Vagina (tissue), 2 donors: Measurements from ENCODE around the gene PIAS1. TPM values are rescaled to one million over a fixed set of nuclear protein-coding genes. Genes with fewer than 3 reads are reported as not detected.

Source experiments
- DNase-seq, 2 donors: peaks; one replicate each; pipeline ENCODE4 v3.0.0-alpha.2; 2017; ENCODE audit errors: extremely low spot score in 2 of 2
- H3K27ac ChIP-seq: fragments of 200-600 bp; sonication (generic); one replicate; pipeline ENCODE4 v1.5.1; 2019
- H3K27me3 ChIP-seq: fragments of 200-600 bp; sonication (generic); one replicate; pipeline ENCODE4 v1.5.1; 2019
- H3K36me3 ChIP-seq, 2 donors: fragments of 200-600 bp; sonication (generic); one replicate each; pipeline ENCODE4 v1.5.1; 2017 to 2019
- H3K4me1 ChIP-seq: fragments of 200-600 bp; sonication (generic); one replicate; pipeline ENCODE4 v1.5.1; 2019
- H3K4me3 ChIP-seq, 2 donors: fragments of 200-600 bp; sonication (generic); 1 replicate in 1 of 2; 2 replicates in 1 of 2; pipeline ENCODE4 v1.5.1; 2016 to 2019
- H3K9me3 ChIP-seq: fragments of 200-600 bp; sonication (generic); one replicate; pipeline ENCODE4 v1.5.1; 2019
- CTCF ChIP-seq, 3 experiments: fragments of 450-650 bp in 2 of 3; fragments of 200-600 bp in 1 of 3; sonication (generic) in 1 of 3; IDR thresholded peaks; one replicate each; pipeline ENCODE4 v1.5.1; 2017 to 2019; ENCODE audit warnings: antibody characterized with exemption in 3 of 3, mild to moderate bottlenecking in 2 of 3, moderate library complexity in 2 of 3
- POLR2A ChIP-seq, 2 donors: fragments of 450-650 bp; IDR thresholded peaks; one replicate each; pipeline ENCODE4 v1.6.1; 2017; ENCODE audit warnings: antibody characterized with exemption in 2 of 2, mild to moderate bottlenecking in 2 of 2, moderate library complexity in 2 of 2
- POLR2AphosphoS5 ChIP-seq, 2 donors: sonication (generic); formaldehyde crosslinking; IDR thresholded peaks; one replicate each; pipeline ENCODE4 v1.9.0; 2017; ENCODE audit warnings: antibody characterized with exemption in 2 of 2, mild to moderate bottlenecking in 2 of 2, low read depth in 1 of 2; ENCODE audit not compliant: insufficient read depth in 1 of 2
- intact Hi-C: fragments of 100-400 bp; cut with DNase I; formaldehyde crosslinking; loops from one replicate; pipeline ENCODE4 v1.15.1; 2023
- total RNA-seq: library from RNA; depleted of rRNA; stranded (reverse); fragments of >200 nt; gene quantifications from one replicate; pipeline ENCODE4 v1.2.3, GENCODE V29; 2016

The PIAS1 gene
- total RNA-seq, 1 donor from 2014 or later, result 88.1 TPM

DNA sequence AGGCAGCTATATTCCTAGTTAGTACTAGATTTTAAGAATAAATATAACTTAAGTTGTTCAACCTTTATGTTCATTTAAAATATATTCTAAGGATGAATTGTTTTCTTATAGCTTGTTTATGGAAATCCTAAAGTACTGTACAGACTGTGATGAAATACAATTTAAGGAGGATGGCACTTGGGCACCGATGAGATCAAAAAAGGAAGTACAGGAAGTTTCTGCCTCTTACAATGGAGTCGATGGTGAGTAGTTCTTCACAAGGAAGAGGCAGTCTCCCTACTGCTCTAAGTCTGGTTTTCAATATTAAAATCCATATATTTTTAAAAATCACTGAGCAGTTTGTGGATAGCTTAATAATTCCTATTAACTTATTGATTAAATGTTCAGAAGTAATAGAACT lies 121.4 kb downstream of the PIAS1 start:
- Histone ChIP-seq H3K4me3 (no peak overlapping the region), H3K27ac (no peak overlapping the region), H3K27me3 (no peaks in the 10 kb centered on the region), H3K36me3 (peaks cover 0 to 32% of the 10 kb centered on the region in 2 donors), H3K9me3 (no peaks in the 10 kb centered on the region), H3K4me1 (no peaks in the 10 kb centered on the region)
- TF ChIP-seq CTCF (IDR thresholded peaks at IDR 0.05), result no peak
- TF ChIP-seq POLR2AphosphoS5 (IDR thresholded peaks at IDR 0.05; ENCODE audit: insufficient read depth in 1 of 2, low read depth in 1 of 2), result no peak
- TF ChIP-seq POLR2A (IDR thresholded peaks at IDR 0.05), result no peak
- DNase-seq, result no peak
- intact Hi-C loops, result no loop called here

DNA sequence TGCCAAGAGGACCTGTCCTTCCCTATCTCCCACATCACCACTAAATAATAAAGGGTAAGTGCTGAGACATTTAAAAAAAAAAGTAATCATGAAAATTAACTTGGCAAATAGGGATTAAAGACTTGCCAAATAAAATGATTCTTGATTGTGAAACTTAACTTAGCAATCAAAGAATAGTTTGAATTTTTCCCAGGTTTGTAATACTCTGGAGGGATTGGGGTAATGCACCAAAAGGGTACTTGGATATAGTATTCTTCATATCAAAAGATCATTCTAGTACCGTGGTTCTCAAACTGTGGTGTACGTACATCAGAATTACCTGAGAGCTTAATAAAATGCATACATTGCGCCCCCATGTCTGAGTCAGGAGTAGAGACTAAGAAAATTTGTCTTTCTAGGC lies 122.5 kb downstream of the PIAS1 start:
- Histone ChIP-seq H3K27me3 (no peaks in the 10 kb centered on the region), H3K27ac (no peak overlapping the region), H3K9me3 (no peaks in the 10 kb centered on the region), H3K4me3 (no peak overlapping the region), H3K36me3 (peaks cover 0 to 41% of the 10 kb centered on the region in 2 donors), H3K4me1 (no peaks in the 10 kb centered on the region)
- intact Hi-C loops, result no loop called here
- TF ChIP-seq POLR2AphosphoS5 (IDR thresholded peaks at IDR 0.05; ENCODE audit: insufficient read depth in 1 of 2, low read depth in 1 of 2), result no peak
- TF ChIP-seq CTCF (IDR thresholded peaks at IDR 0.05), result no peak
- TF ChIP-seq POLR2A (IDR thresholded peaks at IDR 0.05), result no peak
- no peak for DNase-seq

DNA sequence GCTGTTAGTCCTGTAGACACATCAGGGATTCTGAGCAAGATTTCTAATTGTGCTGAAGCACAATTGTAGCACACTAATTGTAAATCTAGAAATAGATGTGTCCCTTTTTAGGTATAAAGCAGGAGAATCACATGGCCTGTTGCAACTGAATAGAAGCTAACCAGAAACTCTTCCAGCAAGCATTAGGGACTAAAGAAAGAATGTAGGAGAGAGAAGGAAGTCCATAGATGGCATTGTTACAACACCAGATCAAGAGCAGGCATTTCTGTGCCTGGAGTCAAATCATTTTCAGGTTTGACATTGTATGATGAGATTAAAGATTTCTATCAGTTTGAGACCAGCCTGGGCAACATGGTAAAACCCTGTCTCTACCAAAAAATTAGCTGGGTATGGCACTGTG lies 123.6 kb downstream of the PIAS1 start:
- intact Hi-C loops, result no loop called here
- H3K4me1 ChIP-seq, result no peaks in the 10 kb centered on the region
- H3K27me3 ChIP-seq, result no peaks in the 10 kb centered on the region
- DNase-seq, result no peak
- peaks cover 0 to 50% of the 10 kb centered on the region in 2 donors for H3K36me3 ChIP-seq
- no peak overlapping the region for H3K27ac ChIP-seq
- no peak overlapping the region for H3K4me3 ChIP-seq
- no peaks in the 10 kb centered on the region for H3K9me3 ChIP-seq
- TF ChIP-seq POLR2A (IDR thresholded peaks at IDR 0.05), result no peak
- no peak for TF ChIP-seq CTCF (IDR thresholded peaks at IDR 0.05)
- TF ChIP-seq POLR2AphosphoS5 (IDR thresholded peaks at IDR 0.05; ENCODE audit: insufficient read depth in 1 of 2, low read depth in 1 of 2), result no peak

- Histone ChIP-seq H3K4me1 (peaks cover 26% of the 10 kb centered on the region), H3K27me3 (no peaks in the 10 kb centered on the region), H3K9me3 (no peaks in the 10 kb centered on the region), H3K27ac (no peak overlapping the region), H3K36me3 (peaks cover 0 to 35% of the 10 kb centered on the region in 2 donors), H3K4me3 (no peak overlapping the region)
- no peak for DNase-seq
- TF ChIP-seq CTCF (IDR thresholded peaks at IDR 0.05) (no peak), POLR2A (IDR thresholded peaks at IDR 0.05) (no peak), POLR2AphosphoS5 (IDR thresholded peaks at IDR 0.05; ENCODE audit: insufficient read depth in 1 of 2, low read depth in 1 of 2) (no peak)
- intact Hi-C loops, result no loop called here
These were observed 129.7 kb downstream of the PIAS1 start for GRCh38 chr15:68183616-68184315.
